Endometrial microvascular endothelial cells (primary cell): Measurements from ENCODE around the gene TMEM63C. TPM values are rescaled to one million over a fixed set of nuclear protein-coding genes. Genes with fewer than 3 reads are reported as not detected.
"Not testable (repeated sequence)": the region's sequence is repeated elsewhere in the genome, so short reads cannot be mapped to it uniquely, and the experiment has no call there.

ENCODE experiments used
- in situ Hi-C: cut with HindIII; loops from 2 replicates; pipeline ENCODE4 v1.10.0; 2017; ENCODE audit warnings: low sequenced_read_pairs, low pct_unique_long_range_greater_than_20kb; ENCODE audit errors: inconsistent ontology term
- total RNA-seq: library from RNA; depleted of rRNA; stranded (reverse); fragments of >200 nt; gene quantifications from one replicate; pipeline ENCODE4 v1.2.3, GENCODE V29; 2015; ENCODE audit errors: inconsistent ontology term

The TMEM63C gene
- total RNA-seq, 1 donor from 2014 or later: not detected

GRCh38 chr14:77268989-77269600 is 87.5 kb downstream of the TMEM63C start:
- in situ Hi-C loops: no loop called here

DNA sequence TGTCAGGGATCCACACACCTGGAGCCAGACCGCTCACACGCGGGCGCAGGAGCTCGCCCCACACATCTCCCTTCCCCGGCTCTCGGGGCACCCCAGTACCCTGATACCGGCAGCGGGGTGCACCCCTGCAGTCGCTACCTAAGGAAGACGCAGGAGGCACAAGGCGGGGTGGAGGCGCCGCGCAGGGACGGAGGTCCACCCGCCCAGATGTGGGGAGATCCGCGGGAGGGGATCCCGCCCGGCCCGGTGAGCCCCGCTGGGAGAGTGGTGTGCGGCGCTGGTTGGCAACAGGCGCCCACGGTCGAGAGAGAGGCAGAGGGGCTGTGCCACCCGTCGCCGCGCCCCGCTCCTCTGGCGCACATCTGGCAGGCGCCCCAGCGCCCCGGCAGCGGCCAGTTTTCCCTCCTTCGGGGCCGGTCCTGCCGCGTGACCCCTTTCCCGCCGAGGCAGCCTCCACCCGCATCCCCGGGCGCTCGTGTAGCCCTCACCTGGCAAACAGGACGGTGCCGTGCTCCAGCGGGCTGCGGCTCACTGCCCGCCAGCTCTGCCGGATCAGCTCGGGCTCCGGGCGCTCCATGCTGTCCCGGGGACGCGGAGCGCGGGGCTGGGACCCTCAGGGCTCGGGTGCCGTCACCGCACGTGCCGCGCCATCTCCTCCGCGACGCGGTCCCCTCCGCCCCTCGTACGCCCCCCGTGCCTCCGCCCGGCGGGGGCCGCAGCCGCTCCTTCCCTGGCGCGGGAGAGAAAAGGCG is 88.9 kb downstream of the TMEM63C start:
- in situ Hi-C loops: no loop called here

- in situ Hi-C loops: no loop called here
Measured at GRCh38 chr14:77271113-77271710, 89.6 kb downstream of the TMEM63C start, which contains the start of gene NGB. TSS of gene NGB (minus strand) at chr14:77271206. CDS start at chr14:77270937, 269 bp downstream.

- in situ Hi-C loops: no loop called here
Measured at GRCh38 chr14:77272261-77272660, 90.7 kb downstream of the TMEM63C start.

- in situ Hi-C loops: no loop called here
Measured at GRCh38 chr14:77273796-77274195, 92.2 kb downstream of the TMEM63C start.

- in situ Hi-C loops: no loop called here
Measured at GRCh38 chr14:77275041-77275580, 93.5 kb downstream of the TMEM63C start.

- in situ Hi-C loops: no loop called here
Measured at GRCh38 chr14:77275601-77276017, 94.0 kb downstream of the TMEM63C start.

GRCh38 chr14:77276295-77276935 is 94.8 kb downstream of the TMEM63C start:
- in situ Hi-C loops: no loop called here

DNA sequence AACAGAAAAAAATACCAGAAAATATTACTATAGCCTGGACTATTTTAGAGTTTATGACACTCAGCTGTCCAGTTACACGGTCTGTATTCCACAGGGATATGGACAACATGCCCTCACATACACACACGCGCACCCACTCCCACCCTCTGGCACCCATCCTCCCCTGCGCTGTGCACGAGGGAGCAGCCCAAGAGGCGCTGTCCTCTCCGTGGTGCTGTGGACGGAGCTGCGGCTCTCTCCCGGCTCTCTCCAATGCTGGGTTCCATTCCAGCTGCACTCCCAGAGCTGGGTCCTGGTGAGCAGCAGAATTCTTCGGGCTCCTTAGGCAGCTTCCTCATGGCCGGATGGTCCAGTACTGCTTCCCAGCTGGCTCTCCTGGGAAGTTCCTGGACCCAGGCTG is 95.4 kb downstream of the TMEM63C start:
- in situ Hi-C loops: no loop called here

- in situ Hi-C loops: no loop called here
Measured at GRCh38 chr14:77278461-77279230, 97.0 kb downstream of the TMEM63C start.

DNA sequence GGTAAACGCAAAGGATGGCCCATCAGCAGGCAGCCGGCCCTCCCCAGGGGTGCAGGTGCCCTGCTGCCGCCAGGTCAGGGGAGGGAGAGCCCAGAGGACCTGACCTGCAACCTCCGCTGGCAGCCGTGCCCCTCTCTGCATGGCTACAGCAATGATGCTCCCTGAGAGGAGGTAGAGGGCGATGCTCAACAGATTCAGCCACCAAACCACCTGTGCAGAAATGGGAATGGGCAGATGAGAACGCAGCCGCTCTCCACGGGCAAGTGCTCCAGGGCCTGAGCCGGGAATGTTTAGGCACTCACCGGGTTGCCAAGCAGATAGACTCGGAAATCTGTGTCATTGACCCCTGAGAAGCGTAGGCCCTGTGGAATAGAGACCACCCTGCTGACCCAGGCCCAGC is 98.1 kb downstream of the TMEM63C start:
- in situ Hi-C loops: no loop called here

- in situ Hi-C loops: not testable (repeated sequence)
Measured at GRCh38 chr14:77280921-77281320, 99.3 kb downstream of the TMEM63C start.

DNA sequence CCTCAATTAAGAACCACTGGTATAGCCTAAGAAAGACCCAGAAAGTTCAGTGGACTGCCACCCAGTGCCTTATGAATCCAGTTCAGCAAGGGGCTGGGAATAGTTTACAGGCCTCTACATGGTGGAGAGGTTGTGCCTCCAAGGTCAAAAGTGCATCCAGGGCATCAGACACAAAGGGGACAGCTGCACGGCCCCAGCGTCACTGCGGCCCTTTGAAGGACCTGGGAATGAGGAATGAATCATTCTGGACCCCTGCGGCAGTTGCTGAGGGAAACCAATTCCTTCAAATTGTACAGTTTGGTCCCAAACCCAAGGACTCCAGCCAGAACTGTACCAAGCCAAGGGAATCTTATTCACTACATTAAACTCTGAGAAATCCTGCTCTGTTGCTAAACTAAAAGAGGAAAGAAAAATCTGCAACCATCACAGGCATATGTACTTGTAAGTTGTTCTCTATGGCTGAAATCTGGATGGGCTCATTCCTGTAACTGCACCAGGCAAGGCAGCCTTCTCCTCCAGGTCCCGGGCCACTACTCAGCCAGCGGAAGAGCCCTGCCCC is 100.3 kb downstream of the TMEM63C start:
- in situ Hi-C loops: no loop called here

DNA sequence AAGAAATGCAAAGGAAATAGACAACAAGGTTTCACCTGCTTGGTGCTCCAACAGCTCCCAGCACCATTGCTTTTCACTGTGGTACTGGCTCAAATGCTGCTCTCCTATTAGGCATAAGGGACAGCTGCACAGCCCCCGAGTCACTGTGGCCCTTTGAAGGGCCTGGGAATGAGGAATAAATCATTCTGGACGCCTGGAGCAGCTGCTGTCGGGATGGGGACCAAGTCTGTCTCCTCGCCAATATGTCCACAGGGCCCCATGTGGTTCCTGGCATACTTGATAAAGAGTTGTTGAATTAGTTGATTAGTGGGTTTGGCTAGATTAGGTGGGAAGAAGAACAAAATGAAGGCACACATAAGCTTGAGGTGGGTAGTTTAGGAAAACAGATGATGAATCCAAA is 102.5 kb downstream of the TMEM63C start:
- in situ Hi-C loops: no loop called here

DNA sequence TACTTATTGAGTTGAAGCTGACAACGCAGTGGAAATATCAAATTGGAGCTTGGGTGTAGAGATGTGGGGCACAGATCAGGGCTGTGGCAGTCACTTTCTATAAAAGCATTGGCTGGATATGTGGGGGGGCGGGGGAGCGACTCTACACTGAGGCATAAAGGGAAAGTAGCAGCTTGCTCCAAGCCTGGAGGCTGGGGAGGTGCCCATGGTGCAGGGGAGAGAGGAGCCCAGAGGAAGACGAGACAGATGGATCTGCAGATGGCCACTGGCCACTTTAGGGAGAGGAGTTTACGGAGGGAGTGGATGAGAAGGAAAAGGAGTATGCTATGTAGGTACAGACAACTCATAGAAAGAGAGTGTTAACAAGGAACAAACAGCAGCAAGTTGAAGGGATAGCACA is 102.9 kb downstream of the TMEM63C start:
- in situ Hi-C loops: no loop called here

- in situ Hi-C loops: no loop called here
Measured at GRCh38 chr14:77286576-77286975, 105.0 kb downstream of the TMEM63C start.

GRCh38 chr14:77290705-77291104 is 109.1 kb downstream of the TMEM63C start:
- in situ Hi-C loops: no loop called here

DNA sequence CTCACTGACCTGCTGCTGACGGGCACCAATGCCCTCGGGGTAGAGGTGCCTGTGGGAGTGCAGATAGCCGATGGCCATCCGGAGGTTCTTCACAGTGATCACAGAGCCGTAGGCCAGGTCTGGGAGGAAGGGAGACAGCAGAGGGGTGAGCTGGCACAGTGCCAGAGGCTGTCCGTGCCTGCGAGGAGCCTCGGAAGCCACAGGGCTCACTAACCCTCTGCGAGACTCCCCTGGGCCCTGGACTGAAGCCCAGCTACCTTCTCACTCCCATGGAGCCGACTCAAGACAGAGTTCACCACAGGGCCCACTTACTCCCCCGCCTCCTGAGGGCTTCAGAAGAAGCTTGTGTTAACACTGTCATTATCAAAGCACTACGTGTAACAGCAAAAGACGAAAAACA is 114.6 kb downstream of the TMEM63C start:
- in situ Hi-C loops: no loop called here
